Retinal pigment epithelial cell (primary cell): ENCODE results near the gene AACS.

Experiments
- DNase-seq: peaks from one replicate; pipeline ENCODE4 v3.0.0-alpha.2; 2010; ENCODE audit warnings: low read depth
- H3K4me3 ChIP-seq: 2 replicates; pipeline ENCODE4 v1.5.1; 2011; ENCODE audit warnings: mild to moderate bottlenecking, low read length, control low read depth, moderate library complexity
- CTCF ChIP-seq: conservative IDR thresholded peaks from 2 replicates; pipeline ENCODE4 v1.5.1; 2011; ENCODE audit warnings: low read depth, low read length, control low read depth, inconsistent platforms

AACS gene

GRCh38 chr12:125187780-125188741 lies 122.8 kb downstream of the AACS start:
- no peak for TF ChIP-seq CTCF
- no peak overlapping the region for H3K4me3 ChIP-seq
- DNase-seq, result no peak

DNA sequence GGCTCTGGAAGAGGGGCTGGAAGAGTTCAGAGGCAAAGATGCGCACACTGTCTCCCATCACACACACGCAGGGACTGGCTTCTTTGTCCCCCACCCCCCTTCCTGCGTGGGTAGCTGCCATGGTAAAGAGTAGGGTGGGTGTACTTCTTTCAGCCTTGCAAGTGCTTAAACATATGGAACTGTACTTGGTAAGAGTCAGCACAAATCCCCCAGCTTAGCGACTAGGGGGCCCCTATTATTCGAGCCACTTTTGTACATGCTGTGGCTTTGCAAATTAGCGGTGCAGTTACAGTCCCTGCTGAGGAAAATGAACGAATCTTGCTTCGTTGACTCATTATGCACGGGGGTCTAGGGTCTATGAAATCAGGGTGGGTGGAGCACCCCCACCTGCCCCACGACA lies 123.8 kb downstream of the AACS start:
- DNase-seq, result no peak
- no peak overlapping the region for H3K4me3 ChIP-seq
- no peak for TF ChIP-seq CTCF

DNA sequence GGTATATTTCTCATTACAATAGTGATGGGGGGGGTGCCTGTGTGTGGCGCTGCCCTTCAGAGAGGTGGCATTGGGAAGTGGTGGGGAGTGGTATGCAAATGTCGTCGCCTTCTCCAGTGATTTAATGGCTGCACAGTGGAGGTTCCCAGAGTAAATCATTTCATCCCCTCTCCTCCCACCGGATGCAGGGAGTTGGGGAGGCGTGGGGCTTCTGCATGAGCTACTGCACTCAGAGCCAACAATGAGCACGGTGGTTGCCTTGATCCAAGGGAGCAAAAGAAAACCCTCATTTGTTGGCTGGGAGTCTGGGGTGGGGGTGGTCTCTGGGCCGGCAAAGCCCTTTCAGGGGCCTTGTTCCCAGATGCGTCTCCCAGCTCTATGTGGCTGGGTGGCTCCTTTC lies 124.3 kb downstream of the AACS start:
- DNase-seq, result no peak
- H3K4me3 ChIP-seq, result no peak overlapping the region
- no peak for TF ChIP-seq CTCF

GRCh38 chr12:125191361-125192087 lies 126.3 kb downstream of the AACS start:
- no peak for DNase-seq
- no peak for TF ChIP-seq CTCF
- no peak overlapping the region for H3K4me3 ChIP-seq

- TF ChIP-seq CTCF, result no peak
- H3K4me3 ChIP-seq, result no peak overlapping the region
- DNase-seq, result no peak
Measured at GRCh38 chr12:125192690-125193221, 127.5 kb downstream of the AACS start.
